ENCODE measurements around the gene HIF3A.
A peak's percentile ranks its signal among the peaks of the same experiment; 100 is the strongest.
"Not testable (repeated sequence)": the region's sequence is repeated elsewhere in the genome, so short reads cannot be mapped to it uniquely, and the experiment has no call there.

The HIF3A gene

DNA sequence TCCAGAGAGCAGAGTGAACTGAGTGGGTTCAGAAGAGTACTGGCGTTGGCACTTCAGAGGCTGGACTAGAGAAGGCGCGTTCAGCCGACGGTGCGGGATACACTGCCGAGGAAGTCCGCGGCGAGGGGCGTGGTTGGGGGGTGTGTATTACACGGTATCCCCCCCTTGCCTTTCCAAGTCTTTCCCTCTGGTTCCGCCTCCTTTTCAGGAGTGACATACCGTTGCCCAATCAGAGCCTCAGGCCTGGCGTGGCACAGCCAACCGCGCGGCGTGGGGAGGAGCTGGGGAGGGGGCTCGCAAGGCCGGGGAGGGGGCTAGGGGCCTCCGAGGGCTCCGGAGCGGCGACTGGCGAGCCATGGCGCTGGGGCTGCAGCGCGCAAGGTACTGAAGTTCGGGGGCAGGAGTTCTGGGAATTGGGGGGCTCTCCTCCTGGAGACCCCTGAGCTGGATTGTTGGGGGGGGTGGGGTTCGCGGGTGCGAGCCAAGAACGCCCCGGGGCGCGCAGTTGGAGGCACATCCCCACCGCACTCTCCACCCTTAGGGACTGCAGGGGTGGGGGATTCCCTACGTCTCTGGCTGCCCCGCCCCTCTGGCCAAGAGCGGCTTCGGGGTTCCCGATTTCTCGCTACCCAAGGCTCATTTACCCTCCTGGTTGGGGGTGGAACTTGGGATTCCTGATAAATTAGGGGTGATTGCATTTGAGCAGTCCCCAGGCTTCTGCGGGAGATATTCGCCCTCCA lies at the start of gene HIF3A:
TSS of gene HIF3A (plus strand) at position 321 of the 740 bp plus-strand sequence. CDS start at position 356, 35 bp downstream.
- TF ChIP-seq, protein P1, sequence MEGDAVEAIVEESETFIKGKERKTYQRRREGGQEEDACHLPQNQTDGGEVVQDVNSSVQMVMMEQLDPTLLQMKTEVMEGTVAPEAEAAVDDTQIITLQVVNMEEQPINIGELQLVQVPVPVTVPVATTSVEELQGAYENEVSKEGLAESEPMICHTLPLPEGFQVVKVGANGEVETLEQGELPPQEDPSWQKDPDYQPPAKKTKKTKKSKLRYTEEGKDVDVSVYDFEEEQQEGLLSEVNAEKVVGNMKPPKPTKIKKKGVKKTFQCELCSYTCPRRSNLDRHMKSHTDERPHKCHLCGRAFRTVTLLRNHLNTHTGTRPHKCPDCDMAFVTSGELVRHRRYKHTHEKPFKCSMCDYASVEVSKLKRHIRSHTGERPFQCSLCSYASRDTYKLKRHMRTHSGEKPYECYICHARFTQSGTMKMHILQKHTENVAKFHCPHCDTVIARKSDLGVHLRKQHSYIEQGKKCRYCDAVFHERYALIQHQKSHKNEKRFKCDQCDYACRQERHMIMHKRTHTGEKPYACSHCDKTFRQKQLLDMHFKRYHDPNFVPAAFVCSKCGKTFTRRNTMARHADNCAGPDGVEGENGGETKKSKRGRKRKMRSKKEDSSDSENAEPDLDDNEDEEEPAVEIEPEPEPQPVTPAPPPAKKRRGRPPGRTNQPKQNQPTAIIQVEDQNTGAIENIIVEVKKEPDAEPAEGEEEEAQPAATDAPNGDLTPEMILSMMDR (IDR thresholded peaks at IDR 0.05; ENCODE audit: extremely low read depth, insufficient read depth, missing control alignments): no peak
- in situ Hi-C loops (cut with MboI; ENCODE audit: low pct_unique_long_range_greater_than_20kb, low sequenced_read_pairs, unreplicated experiment): loop anchor here (25.0 kb wide), 1 partner anchor 190 kb away; the partner anchor contains the start of gene PNMA8B
- no peak for DNase-seq (ENCODE audit: low spot score)

DNA sequence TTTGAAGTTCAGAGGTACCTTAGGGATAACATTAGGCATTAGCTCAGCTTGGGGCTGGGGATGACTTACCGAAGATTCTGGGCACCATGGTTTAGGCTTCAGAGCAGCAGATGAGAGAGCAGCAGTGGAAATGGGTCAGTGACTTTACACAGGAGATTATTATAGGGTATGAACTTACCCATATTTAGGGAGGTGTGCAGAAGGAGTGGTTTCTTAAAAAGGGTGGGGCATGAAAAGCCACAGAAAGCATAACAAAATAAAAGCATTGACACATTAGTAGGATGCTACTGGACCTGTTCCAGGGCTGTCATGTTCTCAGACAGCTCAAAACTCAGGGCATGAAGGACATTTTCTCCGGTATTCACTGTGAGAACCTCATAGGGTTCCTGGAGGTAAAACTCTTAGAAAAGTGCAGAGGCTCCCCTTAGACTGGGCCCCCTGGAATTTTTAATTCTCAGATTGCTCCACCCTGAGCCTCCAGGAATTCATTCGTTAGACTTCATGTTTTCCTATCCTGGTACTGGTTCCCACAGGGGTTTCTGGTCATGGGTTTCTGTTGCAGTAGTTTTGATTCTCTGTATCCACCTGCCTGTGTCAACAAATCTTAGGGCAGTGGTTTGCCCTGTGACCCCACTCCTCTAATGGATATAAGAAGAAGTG lies 46.6 kb upstream of the HIF3A start:
- DNase-seq (ENCODE audit: low spot score): no peak
- TF ChIP-seq, protein P1 (IDR thresholded peaks at IDR 0.05; ENCODE audit: extremely low read depth, insufficient read depth, missing control alignments): no peak
- in situ Hi-C loops (cut with MboI; ENCODE audit: low pct_unique_long_range_greater_than_20kb, low sequenced_read_pairs, unreplicated experiment): loop anchor here (25.0 kb wide), 1 partner anchor 163 kb away; no protein-coding TSS in a partner anchor

DNA sequence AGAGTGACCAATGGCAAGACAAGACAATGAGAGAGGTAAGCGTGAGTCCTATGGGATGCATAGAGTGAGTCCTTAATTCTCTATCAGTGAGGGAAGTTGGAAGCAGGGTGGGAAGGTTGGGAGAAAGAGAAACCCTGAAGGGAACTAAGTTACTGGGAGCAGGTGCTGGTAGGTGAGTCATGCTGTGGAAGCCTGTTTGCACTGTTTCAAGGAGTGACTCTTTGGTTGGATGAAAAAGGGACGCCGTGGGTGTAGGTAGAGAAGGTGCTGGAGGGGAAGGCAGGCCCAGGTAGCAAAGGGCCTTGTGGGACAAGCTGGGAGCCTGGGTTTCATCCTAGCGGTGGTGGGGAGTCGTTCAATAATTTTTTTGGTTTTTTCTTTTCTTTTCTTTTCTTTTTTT lies 45.4 kb upstream of the HIF3A start:
- in situ Hi-C loops (cut with MboI; ENCODE audit: low pct_unique_long_range_greater_than_20kb, low sequenced_read_pairs, unreplicated experiment): loop anchor here (25.0 kb wide), 1 partner anchor 164 kb away; no protein-coding TSS in a partner anchor
- TF ChIP-seq, protein P1 (IDR thresholded peaks at IDR 0.05; ENCODE audit: extremely low read depth, insufficient read depth, missing control alignments): no peak
- DNase-seq (ENCODE audit: low spot score): no peak

DNA sequence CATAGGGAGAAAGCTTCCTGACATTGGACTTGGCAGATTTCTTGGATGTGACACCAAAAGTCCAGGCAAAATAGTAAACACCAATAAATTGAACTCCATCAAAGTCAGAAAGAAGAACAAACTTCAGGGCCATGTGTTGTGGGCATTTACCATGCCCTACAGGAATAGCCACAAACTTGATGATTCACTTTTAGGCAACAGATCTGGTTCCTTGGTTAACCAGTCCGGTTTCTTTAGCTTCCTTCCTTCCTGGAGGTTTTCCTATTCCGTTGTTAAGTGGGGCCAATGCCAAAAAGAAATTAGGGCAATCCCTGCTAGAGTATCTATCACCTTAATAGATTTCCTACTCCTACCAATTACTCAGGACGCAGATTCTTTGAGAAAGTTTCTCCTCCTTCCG lies 42.1 kb upstream of the HIF3A start:
- TF ChIP-seq, protein P1 (IDR thresholded peaks at IDR 0.05; ENCODE audit: extremely low read depth, insufficient read depth, missing control alignments): no peak
- no peak for DNase-seq (ENCODE audit: low spot score)
- in situ Hi-C loops (cut with MboI; ENCODE audit: low pct_unique_long_range_greater_than_20kb, low sequenced_read_pairs, unreplicated experiment): loop anchor here (25.0 kb wide), 1 partner anchor 167 kb away; no protein-coding TSS in a partner anchor

DNA sequence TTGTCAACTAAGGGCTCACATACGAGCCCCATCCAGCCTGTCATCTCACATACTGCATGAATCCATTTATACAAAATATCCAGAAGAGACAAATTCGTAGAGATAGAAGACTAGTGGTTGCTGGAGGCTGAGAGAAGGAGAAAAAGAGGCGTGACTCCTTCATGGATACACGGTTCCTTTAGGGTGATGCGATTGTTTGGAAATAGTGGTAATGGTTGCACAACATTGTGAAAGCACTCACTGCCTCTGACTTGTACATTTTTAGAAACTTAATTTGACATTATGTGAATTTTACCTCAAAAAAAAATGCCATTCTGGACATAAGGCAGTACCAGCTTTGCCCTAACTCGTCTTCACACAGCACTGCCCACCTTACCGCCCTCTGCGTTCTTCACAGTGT lies 40.0 kb upstream of the HIF3A start:
- TF ChIP-seq, protein P1 (IDR thresholded peaks at IDR 0.05; ENCODE audit: extremely low read depth, insufficient read depth, missing control alignments): no peak
- in situ Hi-C loops (cut with MboI; ENCODE audit: low pct_unique_long_range_greater_than_20kb, low sequenced_read_pairs, unreplicated experiment): loop anchor here (25.0 kb wide), 1 partner anchor 170 kb away; no protein-coding TSS in a partner anchor
- DNase-seq (ENCODE audit: low spot score): no peak

DNA sequence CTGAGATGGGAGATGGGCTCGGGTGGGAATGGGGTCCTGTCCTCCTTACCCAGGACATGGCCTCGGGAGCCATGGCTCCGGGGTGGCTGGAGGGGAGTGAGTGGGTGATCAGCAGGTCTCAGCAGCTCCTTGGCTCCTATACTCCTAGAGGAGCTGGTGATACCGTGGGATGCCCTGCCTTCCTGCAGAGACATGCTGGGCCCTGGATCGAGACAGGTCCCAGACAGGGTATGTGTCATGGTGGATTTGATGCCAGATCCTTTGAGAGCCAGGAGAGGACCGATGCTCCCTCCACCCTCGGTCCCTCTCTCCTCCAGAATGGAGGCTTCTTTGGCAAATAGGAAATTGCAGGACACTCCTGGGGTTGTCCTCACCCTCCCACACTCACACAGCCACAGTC lies 35.3 kb upstream of the HIF3A start:
- in situ Hi-C loops (cut with MboI; ENCODE audit: low pct_unique_long_range_greater_than_20kb, low sequenced_read_pairs, unreplicated experiment): loop anchor here (10.0 to 25.0 kb wide), 2 partner anchors 174 to 237 kb away; partner anchors contain the start of gene PGLYRP1

DNA sequence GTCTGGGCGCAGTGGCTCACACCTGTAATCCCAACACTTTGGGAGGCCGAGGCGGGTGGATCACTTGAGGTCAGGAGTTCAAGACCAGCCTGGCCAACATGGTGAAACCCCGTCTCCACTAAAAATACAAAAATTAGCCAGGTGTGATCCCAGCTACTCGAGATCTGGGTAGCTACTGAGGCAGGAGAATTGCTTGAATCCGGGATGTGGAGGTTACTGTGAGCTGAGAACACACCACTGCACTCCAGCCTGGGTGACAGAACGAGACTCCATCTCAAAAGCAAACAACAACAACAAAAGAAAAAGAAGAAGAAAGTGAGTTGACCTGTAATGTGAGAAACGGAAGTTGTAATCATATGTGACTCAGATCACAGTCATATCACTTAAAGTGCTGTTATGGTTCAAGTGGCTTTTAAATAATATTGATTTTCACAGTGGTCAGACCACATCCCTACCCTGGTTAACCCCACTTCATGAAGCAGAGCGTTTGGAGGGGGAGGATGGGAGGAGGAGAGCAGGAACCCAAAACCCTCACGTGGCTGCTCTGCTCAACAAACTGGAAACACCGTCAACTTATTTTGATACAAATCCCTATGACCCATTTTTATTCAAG lies 34.1 kb upstream of the HIF3A start:
- peak; percentile 42 for DNase-seq (ENCODE audit: low spot score)
- in situ Hi-C loops (cut with MboI; ENCODE audit: low pct_unique_long_range_greater_than_20kb, low sequenced_read_pairs, unreplicated experiment): loop anchor here (10.0 to 25.0 kb wide), 2 partner anchors 175 to 238 kb away; partner anchors contain the start of gene PGLYRP1

More for the DNA sequence above, 35.3 kb upstream of the HIF3A start:
- not testable (repeated sequence) for DNase-seq (ENCODE audit: low spot score)

DNA sequence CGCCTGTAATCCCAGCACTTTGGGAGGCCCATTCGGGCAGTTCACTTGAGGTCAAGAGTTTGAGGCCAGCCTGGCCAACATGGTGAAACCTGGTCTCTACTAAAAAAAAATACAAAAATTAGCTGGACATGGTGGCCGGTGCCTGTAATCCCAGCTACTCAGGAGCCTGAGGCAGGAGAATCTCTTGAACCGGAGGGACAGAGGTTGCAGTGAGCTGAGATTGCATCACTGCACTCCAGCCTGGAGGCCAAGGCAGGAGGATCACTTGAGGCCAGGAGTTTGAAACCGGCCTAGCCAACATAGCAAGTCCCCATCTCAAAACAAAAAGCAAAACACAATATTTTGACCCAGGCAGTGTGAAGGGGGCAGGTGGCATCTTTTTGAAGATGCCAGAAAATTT lies 32.0 kb upstream of the HIF3A start:
- not testable (repeated sequence) for DNase-seq (ENCODE audit: low spot score)
- in situ Hi-C loops (cut with MboI; ENCODE audit: low pct_unique_long_range_greater_than_20kb, low sequenced_read_pairs, unreplicated experiment): loop anchor here (10.0 to 25.0 kb wide), 2 partner anchors 178 to 240 kb away; partner anchors contain the start of gene PGLYRP1

Measured in GM13977 (cell line).